PC-9 (cell line): ENCODE results near the gene HES3. TPM values are rescaled to one million over a fixed set of nuclear protein-coding genes. Genes with fewer than 3 reads are reported as not detected.
A peak's percentile ranks its signal among the peaks of the same experiment; 100 is the strongest.

Experiments
- BruUV-seq: library from RNA; stranded (reverse); fragments of 400-500 nt; replicated peaks from 2 replicates; lab custom pipeline; 2021; lab: Mats Ljungman, UMichigan
- CTCF ChIA-PET: fragments of 300-600 bp; sonication (Branson Sonifier 250); formaldehyde crosslinking; loops from one replicate; lab custom pipeline; 2022; ENCODE audit warnings: antibody characterized with exemption; lab: Charles Lee
- POLR2A ChIA-PET: fragments of 300-600 bp; sonication (Branson Sonifier 250); formaldehyde crosslinking; loops from one replicate; lab custom pipeline; 2022; ENCODE audit warnings: antibody characterized with exemption; ENCODE audit not compliant: unreplicated experiment; lab: Charles Lee
- DNase-seq, 2 experiments: peaks; one replicate each; pipeline versions ENCODE4 v3.0.0 to v3.0.0-alpha.2; 2015 to 2022; ENCODE audit warnings: mixed read lengths in 1 of 2
- H2AFZ ChIP-seq: fragments of 200-600 bp; sonication (generic); 2 replicates; pipeline ENCODE4 v1.8.1; 2017; ENCODE audit warnings: antibody characterized with exemption
- H3F3A ChIP-seq: fragments of 200-600 bp; sonication (generic); 2 replicates; pipeline ENCODE4 v1.8.1; 2017; ENCODE audit warnings: antibody characterized with exemption, mild to moderate bottlenecking, low read depth; ENCODE audit not compliant: insufficient read depth
- H3K27ac ChIP-seq: fragments of 200-600 bp; sonication (generic); 2 replicates; pipeline ENCODE4 v1.6.1; 2016; ENCODE audit warnings: mixed run types
- H3K27me3 ChIP-seq: fragments of 200-600 bp; sonication (generic); 2 replicates; pipeline ENCODE4 v1.6.1; 2016; ENCODE audit warnings: low read depth, mixed run types; ENCODE audit not compliant: insufficient read depth
- H3K36me3 ChIP-seq: fragments of 200-600 bp; sonication (generic); 2 replicates; pipeline ENCODE4 v1.6.1; 2016; ENCODE audit warnings: low read depth, mixed run types
- H3K4me1 ChIP-seq: fragments of 200-600 bp; sonication (generic); replicated peaks from 2 replicates; pipeline ENCODE4 v1.6.1; 2016; ENCODE audit warnings: mixed run types; ENCODE audit not compliant: insufficient read depth
- H3K4me2 ChIP-seq: fragments of 200-600 bp; sonication (generic); 2 replicates; pipeline ENCODE4 v1.6.1; 2017; ENCODE audit warnings: mixed run types
- H3K4me3 ChIP-seq: fragments of 200-600 bp; sonication (generic); 2 replicates; pipeline ENCODE4 v1.6.1; 2016; ENCODE audit warnings: mixed run types
- H3K79me2 ChIP-seq: fragments of 200-600 bp; sonication (generic); 2 replicates; pipeline ENCODE4 v1.6.1; 2017; ENCODE audit warnings: low read depth, mixed run types
- H3K9me2 ChIP-seq: fragments of 200-600 bp; sonication (generic); 2 replicates; pipeline ENCODE4 v1.8.1; 2017; ENCODE audit warnings: mild to moderate bottlenecking; ENCODE audit not compliant: insufficient read depth
- H3K9me3 ChIP-seq: fragments of 200-600 bp; sonication (generic); 2 replicates; pipeline ENCODE4 v1.8.1; 2016; ENCODE audit warnings: low read depth; ENCODE audit not compliant: insufficient read depth
- H4K20me1 ChIP-seq: fragments of 200-600 bp; sonication (generic); 2 replicates; pipeline ENCODE4 v1.8.1; 2017; ENCODE audit not compliant: insufficient read depth
- EZH2 ChIP-seq: fragments of 200-600 bp; sonication (generic); IDR thresholded peaks from 2 replicates; pipeline ENCODE4 v1.8.0; 2017; ENCODE audit warnings: antibody characterized with exemption, low read depth
- intact Hi-C: fragments of 100-400 bp; cut with micrococcal nuclease; formaldehyde crosslinking; loops from one replicate; pipeline ENCODE4 v1.10.0; 2022; ENCODE audit not compliant: unreplicated experiment
- total RNA-seq: library from RNA; stranded (reverse); gene quantifications from 2 replicates; pipeline ENCODE4 v1.2.3, GENCODE V29; 2021
- TF ChIP-seq, protein P1 (sequence below): fragments of 200-600 bp; sonication (generic); conservative IDR thresholded peaks from 2 replicates; pipeline ENCODE4 v1.6.1; 2017; ENCODE audit warnings: mixed run types, antibody characterized with exemption, mild to moderate bottlenecking, moderate library complexity

HES3 gene
- total RNA-seq, 1 experiment from 2014 or later, result not detected

- CTCF ChIA-PET, result interaction anchor here (0.6 to 1.1 kb wide), 3 partner anchors 18 to 39 kb away, joined by 3 to 11 read pairs (median 4); no protein-coding TSS in a partner anchor
- POLR2A ChIA-PET, result interaction anchor here (0.5 to 0.6 kb wide), 5 partner anchors 147 to 217 kb away, joined by 3 to 8 read pairs (median 4); no protein-coding TSS in a partner anchor
Measured at GRCh38 chr1:6205849-6206519, 38.0 kb upstream of the HES3 start, which contains the start of gene RNF207. TSS of gene RNF207 (plus strand) at chr1:6206119. CDS start at chr1:6206536, 417 bp downstream.

DNA sequence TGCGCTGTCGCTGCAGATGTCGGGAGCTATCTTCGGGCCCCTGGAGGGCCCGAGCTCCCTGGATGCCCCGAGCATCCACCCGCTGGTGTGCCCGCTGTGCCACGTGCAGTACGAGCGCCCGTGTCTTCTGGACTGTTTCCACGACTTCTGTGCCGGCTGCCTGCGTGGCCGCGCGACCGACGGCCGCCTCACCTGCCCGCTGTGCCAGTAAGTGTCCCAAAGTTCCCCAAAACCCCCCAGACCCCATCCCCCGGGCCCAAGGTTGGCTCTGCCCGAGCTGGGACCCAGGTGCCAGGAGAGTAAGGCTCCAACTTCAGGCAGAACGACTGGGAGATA, 37.5 kb upstream of the HES3 start:
- no peaks in the 10 kb centered on the region for H3K36me3 ChIP-seq

More at GRCh38 chr1:6205849-6206519, 38.0 kb upstream of the HES3 start, which contains the start of gene RNF207:
- Histone ChIP-seq H4K20me1 (no peaks in the 10 kb centered on the region), H3K79me2 (peaks cover 15% of the 10 kb centered on the region), H3K27me3 (no peaks in the 10 kb centered on the region), H3F3A (no peaks in the 10 kb centered on the region), H2AFZ (peak within 1 kb of the TSS; percentile 79), H3K36me3 (no peaks in the 10 kb centered on the region), H3K4me2 (peak within 1 kb of the TSS; percentile 84), H3K9me2 (no peaks in the 10 kb centered on the region), H3K9me3 (no peaks in the 10 kb centered on the region), H3K27ac (peak within 1 kb of the TSS; percentile 77), H3K4me3 (peak within 1 kb of the TSS; percentile 94), H3K4me1 (0 out of 2 replicates have a peak, but pooled peaks cover 6% of the 10 kb centered on the region)
- TF ChIP-seq, protein P1, sequence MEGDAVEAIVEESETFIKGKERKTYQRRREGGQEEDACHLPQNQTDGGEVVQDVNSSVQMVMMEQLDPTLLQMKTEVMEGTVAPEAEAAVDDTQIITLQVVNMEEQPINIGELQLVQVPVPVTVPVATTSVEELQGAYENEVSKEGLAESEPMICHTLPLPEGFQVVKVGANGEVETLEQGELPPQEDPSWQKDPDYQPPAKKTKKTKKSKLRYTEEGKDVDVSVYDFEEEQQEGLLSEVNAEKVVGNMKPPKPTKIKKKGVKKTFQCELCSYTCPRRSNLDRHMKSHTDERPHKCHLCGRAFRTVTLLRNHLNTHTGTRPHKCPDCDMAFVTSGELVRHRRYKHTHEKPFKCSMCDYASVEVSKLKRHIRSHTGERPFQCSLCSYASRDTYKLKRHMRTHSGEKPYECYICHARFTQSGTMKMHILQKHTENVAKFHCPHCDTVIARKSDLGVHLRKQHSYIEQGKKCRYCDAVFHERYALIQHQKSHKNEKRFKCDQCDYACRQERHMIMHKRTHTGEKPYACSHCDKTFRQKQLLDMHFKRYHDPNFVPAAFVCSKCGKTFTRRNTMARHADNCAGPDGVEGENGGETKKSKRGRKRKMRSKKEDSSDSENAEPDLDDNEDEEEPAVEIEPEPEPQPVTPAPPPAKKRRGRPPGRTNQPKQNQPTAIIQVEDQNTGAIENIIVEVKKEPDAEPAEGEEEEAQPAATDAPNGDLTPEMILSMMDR, result no peak
- TF ChIP-seq EZH2, result no peak
- intact Hi-C loops, result loop anchor here (1.0 kb wide), 4 partner anchors 14 to 98 kb away; partner anchors contain the start of gene ICMT
- BruUV-seq, result no TSS peak
- DNase-seq, result peak; percentile 73 to 86

DNA sequence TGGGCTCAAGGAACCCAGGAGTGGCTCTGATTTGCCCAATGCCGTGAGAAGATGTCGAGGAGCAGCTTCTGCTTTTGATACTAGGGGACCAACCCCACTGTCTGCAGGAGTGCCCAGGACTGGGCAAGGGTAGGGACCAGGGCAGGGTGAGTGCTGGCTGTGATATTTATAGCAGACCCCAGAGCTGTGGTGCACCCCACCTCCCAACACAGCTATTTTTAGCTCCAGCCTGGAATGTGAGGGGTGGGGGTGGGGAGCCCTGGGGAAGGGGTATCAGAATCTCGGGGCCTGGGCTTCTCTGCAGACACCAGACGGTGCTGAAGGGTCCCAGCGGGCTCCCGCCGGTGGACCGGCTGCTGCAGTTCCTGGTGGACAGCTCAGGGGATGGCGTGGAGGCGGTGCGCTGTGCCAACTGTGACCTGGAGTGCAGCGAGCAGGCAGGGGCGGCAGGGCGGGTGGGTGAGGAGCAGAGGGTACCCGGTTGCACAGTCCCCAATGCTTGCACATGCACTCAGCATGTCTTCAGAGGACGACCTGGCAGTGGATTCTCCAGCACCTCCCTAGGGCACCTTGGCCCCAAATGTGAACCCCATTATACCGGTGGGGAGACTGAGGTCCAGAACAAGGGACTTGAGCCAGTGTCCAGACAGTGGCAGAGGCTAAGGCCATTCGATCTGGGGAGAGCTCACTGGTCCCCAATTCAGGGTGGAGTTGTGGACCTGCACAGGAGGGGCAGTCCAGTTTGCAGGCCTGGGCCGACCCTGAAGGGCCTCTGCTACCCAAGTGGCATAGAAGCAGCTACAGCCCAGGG, 36.7 kb upstream of the HES3 start:
- Histone ChIP-seq H4K20me1 (no peaks in the 10 kb centered on the region), H3K4me1 (0 out of 2 replicates have a peak, but pooled peaks cover 6% of the 10 kb centered on the region), H2AFZ (no peak overlapping the region), H3F3A (no peaks in the 10 kb centered on the region), H3K4me3 (peak overlapping the region; percentile 94), H3K4me2 (peak overlapping the region; percentile 84), H3K27me3 (no peaks in the 10 kb centered on the region), H3K9me3 (no peaks in the 10 kb centered on the region), H3K79me2 (peaks cover 15% of the 10 kb centered on the region), H3K27ac (no peak overlapping the region), H3K9me2 (no peaks in the 10 kb centered on the region), H3K36me3 (no peaks in the 10 kb centered on the region)
- ChIA-PET POLR2A (interaction anchor here (0.6 kb wide), 1 partner anchor 49 kb away, joined by 3 read pairs; no protein-coding TSS in a partner anchor), CTCF (interaction anchor here (1.1 kb wide), 1 partner anchor 17 kb away, joined by 11 read pairs; no protein-coding TSS in a partner anchor)
- intact Hi-C loops, result no loop called here
- no peak for TF ChIP-seq EZH2
- TF ChIP-seq, protein P1, result no peak
- BruUV-seq, result no TSS peak
- DNase-seq, result no peak

More for the DNA sequence above, 37.5 kb upstream of the HES3 start:
- Histone ChIP-seq H3K9me2 (no peaks in the 10 kb centered on the region), H3K27ac (peak overlapping the region; percentile 77), H3K4me2 (peak overlapping the region; percentile 84), H4K20me1 (no peaks in the 10 kb centered on the region), H2AFZ (no peak overlapping the region), H3K9me3 (no peaks in the 10 kb centered on the region), H3K4me1 (0 out of 2 replicates have a peak, but pooled peaks cover 6% of the 10 kb centered on the region), H3K27me3 (no peaks in the 10 kb centered on the region), H3F3A (no peaks in the 10 kb centered on the region), H3K79me2 (peaks cover 15% of the 10 kb centered on the region), H3K4me3 (peak overlapping the region; percentile 94)
- ChIA-PET CTCF (interaction anchor here (0.6 to 1.1 kb wide), 3 partner anchors 18 to 38 kb away, joined by 3 to 11 read pairs (median 4); no protein-coding TSS in a partner anchor), POLR2A (interaction anchor here (0.5 to 0.6 kb wide), 4 partner anchors 148 to 214 kb away, joined by 3 to 8 read pairs (median 4); no protein-coding TSS in a partner anchor)
- BruUV-seq, result TSS peak; percentile 60
- DNase-seq, result no peak
- no peak for TF ChIP-seq EZH2
- intact Hi-C loops, result loop anchor here (1.0 kb wide), 1 partner anchor 14 kb away; no protein-coding TSS in a partner anchor
